IPS-20b (cell line): ENCODE results near the gene RND3.

Experiments used
- H3K27ac ChIP-seq: one replicate; pipeline ENCODE4 v1.5.1; 2013; ENCODE audit warnings: low read length
- H3K27me3 ChIP-seq: 2 replicates; pipeline ENCODE4 v1.6.1; 2013; ENCODE audit warnings: mild to moderate bottlenecking, low read length, inconsistent platforms; ENCODE audit not compliant: insufficient read depth
- H3K36me3 ChIP-seq: 2 replicates; pipeline ENCODE4 v1.6.1; 2013; ENCODE audit warnings: low read depth, mild to moderate bottlenecking, inconsistent platforms, low read length, moderate library complexity; ENCODE audit not compliant: insufficient read depth
- H3K4me1 ChIP-seq: 2 replicates; pipeline ENCODE4 v1.6.1; 2013; ENCODE audit warnings: mild to moderate bottlenecking, control low read depth, inconsistent platforms, low read length, moderate library complexity; ENCODE audit not compliant: insufficient read depth
- H3K4me3 ChIP-seq: 2 replicates; pipeline ENCODE4 v1.5.1; 2013; ENCODE audit warnings: mild to moderate bottlenecking, low read length, inconsistent platforms
- H3K9ac ChIP-seq: 2 replicates; pipeline ENCODE4 v1.6.1; 2013; ENCODE audit warnings: low read depth, mild to moderate bottlenecking, inconsistent platforms, low read length, moderate library complexity
- H3K9me3 ChIP-seq: 2 replicates; pipeline ENCODE4 v1.6.1; 2013; ENCODE audit warnings: mild to moderate bottlenecking, low read depth, low read length, inconsistent platforms; ENCODE audit not compliant: insufficient read depth

Gene RND3

GRCh38 chr2:150472511-150472899, 15.0 kb downstream of the RND3 start:
- H3K4me3 ChIP-seq = no peak overlapping the region
- H3K27ac ChIP-seq = no peak overlapping the region
- no peaks in the 10 kb centered on the region for H3K9me3 ChIP-seq
- H3K27me3 ChIP-seq = no peaks in the 10 kb centered on the region
- no peak overlapping the region for H3K9ac ChIP-seq
- H3K4me1 ChIP-seq = peaks cover 5% of the 10 kb centered on the region
- peaks cover 99% of the 10 kb centered on the region for H3K36me3 ChIP-seq

- no peak overlapping the region for H3K9ac ChIP-seq
- no peaks in the 10 kb centered on the region for H3K27me3 ChIP-seq
- no peak overlapping the region for H3K4me3 ChIP-seq
- H3K36me3 ChIP-seq = peaks cover 96% of the 10 kb centered on the region
- no peaks in the 10 kb centered on the region for H3K9me3 ChIP-seq
- H3K4me1 ChIP-seq = no peaks in the 10 kb centered on the region; the same call in none of the 2 replicates
- no peak overlapping the region for H3K27ac ChIP-seq
Measured at GRCh38 chr2:150471813-150472510, 15.5 kb downstream of the RND3 start.

- Histone ChIP-seq H3K9me3 (no peaks in the 10 kb centered on the region), H3K4me1 (no peaks in the 10 kb centered on the region), H3K36me3 (peaks cover 81% of the 10 kb centered on the region), H3K9ac (no peak overlapping the region), H3K27ac (no peak overlapping the region), H3K4me3 (no peak overlapping the region), H3K27me3 (no peaks in the 10 kb centered on the region)
Measured at GRCh38 chr2:150470435-150470834, 17.0 kb downstream of the RND3 start.

GRCh38 chr2:150469706-150470274, 17.7 kb downstream of the RND3 start:
- H3K4me1 ChIP-seq = no peaks in the 10 kb centered on the region
- no peaks in the 10 kb centered on the region for H3K9me3 ChIP-seq
- no peaks in the 10 kb centered on the region for H3K27me3 ChIP-seq
- H3K4me3 ChIP-seq = no peak overlapping the region
- H3K27ac ChIP-seq = no peak overlapping the region
- H3K36me3 ChIP-seq = peaks cover 74% of the 10 kb centered on the region
- no peak overlapping the region for H3K9ac ChIP-seq

GRCh38 chr2:150468350-150468960, 19.0 kb downstream of the RND3 start:
- H3K27ac ChIP-seq = no peak overlapping the region
- H3K36me3 ChIP-seq = peaks cover 61% of the 10 kb centered on the region
- H3K9ac ChIP-seq = no peak overlapping the region
- no peaks in the 10 kb centered on the region for H3K4me1 ChIP-seq
- no peaks in the 10 kb centered on the region for H3K27me3 ChIP-seq
- H3K4me3 ChIP-seq = no peak overlapping the region
- H3K9me3 ChIP-seq = no peaks in the 10 kb centered on the region

- Histone ChIP-seq H3K9me3 (no peaks in the 10 kb centered on the region), H3K9ac (no peak overlapping the region), H3K4me1 (no peaks in the 10 kb centered on the region), H3K27ac (no peak overlapping the region), H3K4me3 (no peak overlapping the region), H3K27me3 (no peaks in the 10 kb centered on the region), H3K36me3 (peaks cover 53% of the 10 kb centered on the region)
Measured at GRCh38 chr2:150467621-150467963, 19.9 kb downstream of the RND3 start.

GRCh38 chr2:150466741-150467620, 20.5 kb downstream of the RND3 start:
- no peak overlapping the region for H3K9ac ChIP-seq
- peaks cover 46% of the 10 kb centered on the region for H3K36me3 ChIP-seq
- no peaks in the 10 kb centered on the region for H3K9me3 ChIP-seq
- H3K4me3 ChIP-seq = no peak overlapping the region
- no peaks in the 10 kb centered on the region for H3K4me1 ChIP-seq
- H3K27me3 ChIP-seq = no peaks in the 10 kb centered on the region
- no peak overlapping the region for H3K27ac ChIP-seq

- Histone ChIP-seq H3K4me3 (no peak overlapping the region), H3K27ac (no peak overlapping the region), H3K27me3 (no peaks in the 10 kb centered on the region), H3K9ac (no peak overlapping the region), H3K36me3 (peaks cover 36% of the 10 kb centered on the region), H3K9me3 (no peaks in the 10 kb centered on the region), H3K4me1 (no peaks in the 10 kb centered on the region)
Measured at GRCh38 chr2:150465703-150466569, 21.5 kb downstream of the RND3 start.

- H3K27ac ChIP-seq = no peak overlapping the region
Measured at GRCh38 chr2:150464986-150465385, 22.5 kb downstream of the RND3 start.

GRCh38 chr2:150464270-150464669, 23.2 kb downstream of the RND3 start:
- Histone ChIP-seq H3K9me3 (no peaks in the 10 kb centered on the region), H3K27ac (no peak overlapping the region), H3K4me1 (no peaks in the 10 kb centered on the region), H3K4me3 (no peak overlapping the region), H3K36me3 (peaks cover 19% of the 10 kb centered on the region), H3K27me3 (no peaks in the 10 kb centered on the region), H3K9ac (no peak overlapping the region)

More at GRCh38 chr2:150464986-150465385, 22.5 kb downstream of the RND3 start:
- Histone ChIP-seq H3K9me3 (no peaks in the 10 kb centered on the region), H3K27me3 (no peaks in the 10 kb centered on the region), H3K4me1 (no peaks in the 10 kb centered on the region), H3K4me3 (no peak overlapping the region), H3K9ac (no peak overlapping the region), H3K36me3 (peaks cover 27% of the 10 kb centered on the region)

- Histone ChIP-seq H3K36me3 (peaks cover 4% of the 10 kb centered on the region; the same call in 1 of the 2 replicates), H3K9ac (no peak overlapping the region), H3K4me1 (no peaks in the 10 kb centered on the region), H3K4me3 (no peak overlapping the region), H3K9me3 (no peaks in the 10 kb centered on the region), H3K27me3 (no peaks in the 10 kb centered on the region), H3K27ac (no peak overlapping the region)
Measured at GRCh38 chr2:150462770-150463169, 24.7 kb downstream of the RND3 start.
